GM12878 (cell line): ENCODE data around the gene RASA1. TPM values are rescaled to one million over a fixed set of nuclear protein-coding genes. Genes with fewer than 3 reads are reported as not detected.

Experiments used
- ATF7 ChIP-seq: fragments of 450-650 bp; IDR thresholded peaks from 2 replicates; pipeline ENCODE4 v1.6.1; 2016; ENCODE audit warnings: low read depth, mild to moderate bottlenecking
- BCLAF1 ChIP-seq: fragments of 450-650 bp; IDR thresholded peaks from 2 replicates; pipeline ENCODE4 v1.6.1; 2017; ENCODE audit warnings: antibody characterized with exemption, mild to moderate bottlenecking, moderate library complexity
- CBFB ChIP-seq: IDR thresholded peaks from 2 replicates; pipeline ENCODE4 v1.6.1; 2016; ENCODE audit warnings: antibody characterized with exemption, low read depth
- DPF2 ChIP-seq: fragments of 450-650 bp; IDR thresholded peaks from 2 replicates; pipeline ENCODE4 v1.6.1; 2017; ENCODE audit warnings: mild to moderate bottlenecking
- EGR1 ChIP-seq, 2 experiments: IDR thresholded peaks; 1 replicate in 1 of 2; 2 replicates in 1 of 2; pipeline ENCODE4 v1.6.1; 2011 to 2012; ENCODE audit warnings: low read depth in 2 of 2, low read length in 2 of 2, borderline replicate concordance in 1 of 2, mild to moderate bottlenecking in 1 of 2, moderate library complexity in 1 of 2
- FOXM1 ChIP-seq: IDR thresholded peaks from 2 replicates; pipeline ENCODE4 v1.6.1; 2012; ENCODE audit warnings: low read depth, mild to moderate bottlenecking, inconsistent platforms, low read length, moderate library complexity
- HDAC2 ChIP-seq: fragments of 200-600 bp; sonication (generic); IDR thresholded peaks from 2 replicates; pipeline ENCODE4 v1.6.1; 2017
- HDGF ChIP-seq: fragments of 450-650 bp; IDR thresholded peaks from 2 replicates; pipeline ENCODE4 v1.6.1; 2016; ENCODE audit warnings: antibody characterized with exemption
- IRF5 ChIP-seq: fragments of 450-650 bp; IDR thresholded peaks from 2 replicates; pipeline ENCODE4 v1.6.1; 2017; ENCODE audit warnings: borderline replicate concordance
- MEF2A ChIP-seq: IDR thresholded peaks from 2 replicates; pipeline ENCODE4 v1.6.1; 2011; ENCODE audit warnings: low read depth, mild to moderate bottlenecking, low read length, moderate library complexity; ENCODE audit not compliant: insufficient read depth
- NFXL1 ChIP-seq: fragments of 450-650 bp; IDR thresholded peaks from 2 replicates; pipeline ENCODE4 v1.6.1; 2017; ENCODE audit warnings: antibody characterized with exemption, mild to moderate bottlenecking, borderline replicate concordance
- RAD51 ChIP-seq: fragments of 450-650 bp; IDR thresholded peaks from 2 replicates; pipeline ENCODE4 v1.6.1; 2016; ENCODE audit warnings: moderate library complexity, mild to moderate bottlenecking, inconsistent platforms
- SIN3A ChIP-seq: IDR thresholded peaks from 2 replicates; pipeline ENCODE4 v1.6.1; 2012; ENCODE audit warnings: low read depth, low read length, improper control_type of control experiment
- SKIL ChIP-seq: fragments of 450-650 bp; IDR thresholded peaks from 2 replicates; pipeline ENCODE4 v1.6.1; 2017; ENCODE audit warnings: mild to moderate bottlenecking, low read depth, inconsistent platforms; ENCODE audit not compliant: poor library complexity, severe bottlenecking
- SPI1 ChIP-seq: IDR thresholded peaks from 2 replicates; pipeline ENCODE4 v1.6.1; 2011; ENCODE audit warnings: low read depth, mild to moderate bottlenecking, low read length, moderate library complexity, borderline replicate concordance; ENCODE audit not compliant: insufficient read depth
- SUPT20H ChIP-seq: IDR thresholded peaks from 2 replicates; pipeline ENCODE4 v1.6.1; 2011; ENCODE audit warnings: low read depth, mild to moderate bottlenecking, low read length, moderate library complexity, borderline replicate concordance; ENCODE audit not compliant: control insufficient read depth
- TBL1XR1 ChIP-seq: IDR thresholded peaks from 2 replicates; pipeline ENCODE4 v1.6.1; 2012; ENCODE audit warnings: low read depth, low read length, improper control_type of control experiment
- ZNF24 ChIP-seq: fragments of 450-650 bp; IDR thresholded peaks from 2 replicates; pipeline ENCODE4 v1.6.1; 2017; ENCODE audit warnings: antibody characterized with exemption, mild to moderate bottlenecking
- polyA plus RNA-seq, 11 experiments: library from polyadenylated mRNA; depleted of rRNA in 4 of 11; unstranded in 6 of 11; stranded (reverse) in 5 of 11; fragments of >200 nt; fragmentation: Nextera tagmentation in 4 of 11; fragmentation: Illumina TruSeq in 1 of 11; extraction: Ambion mirVana in 4 of 11; extraction: Trizol in 1 of 11; gene quantifications; 1 replicate in 1 of 11; 2 replicates in 10 of 11; pipeline versions ENCODE4 v1.2.1 to v1.2.3, GENCODE V29; 2011 to 2016; ENCODE audit warnings: inconsistent platforms in 2 of 11, missing spikeins in 2 of 11, low read depth in 1 of 11
- total RNA-seq, 4 experiments: library from RNA; depleted of rRNA in 3 of 4; stranded (reverse); fragments of >200 nt in 3 of 4; fragmentation: Illumina TruSeq in 1 of 4; extraction: Trizol in 1 of 4; gene quantifications; 2 replicates each; pipeline versions ENCODE4 v1.2.1 to v1.2.3, GENCODE V29; 2013 to 2021
- TF ChIP-seq, protein P1 (sequence below): IDR thresholded peaks from 2 replicates; pipeline ENCODE4 v1.6.1; 2011; ENCODE audit warnings: borderline replicate concordance, low read depth, mild to moderate bottlenecking, moderate library complexity, mixed read lengths, low read length; ENCODE audit not compliant: insufficient read depth; ENCODE audit errors: extremely low read length
- TF ChIP-seq, protein P2 (sequence below): fragments of 450-650 bp; formaldehyde crosslinking; IDR thresholded peaks from 2 replicates; pipeline ENCODE4 v1.5.0; 2022; ENCODE audit warnings: mild to moderate bottlenecking, missing genetic modification characterization

RASA1 gene
- total and polyA plus RNA-seq, 10 of the 15 experiments (the other 5 are each of a cell fraction or from before 2014, with no cell fraction given) = 7.8 to 72.3 (median 21.8) TPM

DNA sequence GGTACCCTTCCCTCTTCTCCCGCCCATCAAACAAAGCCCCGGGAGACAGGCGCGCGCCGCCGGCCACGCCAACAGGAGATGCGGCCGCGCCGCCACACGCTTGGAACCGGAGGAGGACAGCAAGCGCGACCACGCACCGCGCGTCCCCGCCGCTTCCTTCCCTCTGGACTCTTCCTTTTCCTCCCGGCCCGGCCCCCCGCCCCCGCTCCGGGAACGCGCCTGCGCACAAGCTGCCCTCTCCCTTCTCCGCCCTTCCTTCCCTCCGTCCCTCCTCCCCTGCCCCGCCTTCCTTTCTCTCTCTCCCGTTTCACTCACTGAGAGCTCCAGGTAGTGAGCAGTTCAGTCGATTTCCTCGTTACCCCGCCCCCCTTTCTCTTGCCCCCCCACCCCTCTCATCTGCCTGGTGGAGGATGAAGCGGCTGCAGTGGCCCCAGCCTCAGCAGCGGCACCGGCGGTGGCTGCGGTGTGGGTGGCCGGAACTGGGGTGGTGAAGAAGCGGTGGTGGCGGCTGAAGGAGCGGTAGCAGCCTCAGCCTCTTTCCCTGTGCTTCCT is at the start of gene RASA1 (continued):
- TF ChIP-seq, protein P1, sequence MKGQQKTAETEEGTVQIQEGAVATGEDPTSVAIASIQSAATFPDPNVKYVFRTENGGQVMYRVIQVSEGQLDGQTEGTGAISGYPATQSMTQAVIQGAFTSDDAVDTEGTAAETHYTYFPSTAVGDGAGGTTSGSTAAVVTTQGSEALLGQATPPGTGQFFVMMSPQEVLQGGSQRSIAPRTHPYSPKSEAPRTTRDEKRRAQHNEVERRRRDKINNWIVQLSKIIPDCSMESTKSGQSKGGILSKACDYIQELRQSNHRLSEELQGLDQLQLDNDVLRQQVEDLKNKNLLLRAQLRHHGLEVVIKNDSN = no peak
- TF ChIP-seq NFXL1 (no peak), MEF2A (0 out of 2 replicates have a peak, but pooled peaks have one; percentile 8), CBFB (no peak; the same call in 1 of the 2 replicates), TBL1XR1 (no peak), SKIL (no peak), HDAC2 (no peak), BCLAF1 (no peak), RAD51 (no peak), EGR1 (IDR thresholded peaks at IDR 0.05; ENCODE audit: borderline replicate concordance in 1 of 2, low read depth in 2 of 2, low read length in 2 of 2) (peak; percentile 42 to 98), IRF5 (no peak), DPF2 (peak; percentile 43; the same call in 1 of the 2 replicates), SPI1 (no peak), SIN3A (peak; percentile 6; the same call in 1 of the 2 replicates), ATF7 (no peak), HDGF (no peak), SUPT20H (no peak), FOXM1 (no peak), ZNF24 (no peak)
- TF ChIP-seq, protein P2, sequence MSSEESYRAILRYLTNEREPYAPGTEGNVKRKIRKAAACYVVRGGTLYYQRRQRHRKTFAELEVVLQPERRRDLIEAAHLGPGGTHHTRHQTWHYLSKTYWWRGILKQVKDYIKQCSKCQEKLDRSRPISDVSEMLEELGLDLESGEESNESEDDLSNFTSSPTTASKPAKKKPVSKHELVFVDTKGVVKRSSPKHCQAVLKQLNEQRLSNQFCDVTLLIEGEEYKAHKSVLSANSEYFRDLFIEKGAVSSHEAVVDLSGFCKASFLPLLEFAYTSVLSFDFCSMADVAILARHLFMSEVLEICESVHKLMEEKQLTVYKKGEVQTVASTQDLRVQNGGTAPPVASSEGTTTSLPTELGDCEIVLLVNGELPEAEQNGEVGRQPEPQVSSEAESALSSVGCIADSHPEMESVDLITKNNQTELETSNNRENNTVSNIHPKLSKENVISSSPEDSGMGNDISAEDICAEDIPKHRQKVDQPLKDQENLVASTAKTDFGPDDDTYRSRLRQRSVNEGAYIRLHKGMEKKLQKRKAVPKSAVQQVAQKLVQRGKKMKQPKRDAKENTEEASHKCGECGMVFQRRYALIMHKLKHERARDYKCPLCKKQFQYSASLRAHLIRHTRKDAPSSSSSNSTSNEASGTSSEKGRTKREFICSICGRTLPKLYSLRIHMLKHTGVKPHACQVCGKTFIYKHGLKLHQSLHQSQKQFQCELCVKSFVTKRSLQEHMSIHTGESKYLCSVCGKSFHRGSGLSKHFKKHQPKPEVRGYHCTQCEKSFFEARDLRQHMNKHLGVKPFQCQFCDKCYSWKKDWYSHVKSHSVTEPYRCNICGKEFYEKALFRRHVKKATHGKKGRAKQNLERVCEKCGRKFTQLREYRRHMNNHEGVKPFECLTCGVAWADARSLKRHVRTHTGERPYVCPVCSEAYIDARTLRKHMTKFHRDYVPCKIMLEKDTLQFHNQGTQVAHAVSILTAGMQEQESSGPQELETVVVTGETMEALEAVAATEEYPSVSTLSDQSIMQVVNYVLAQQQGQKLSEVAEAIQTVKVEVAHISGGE = no peak
